HCT116 (cell line): ENCODE data around the gene ADAMTS14. TPM values are rescaled to one million over a fixed set of nuclear protein-coding genes. Genes with fewer than 3 reads are reported as not detected.

Experiments used
- ATAC-seq: fragments of 200-7000 bp; cut with Tn5 transposase; 2 replicates; pipeline ENCODE4 v1.9.1; 2020; ENCODE audit warnings: mild to moderate bottlenecking, moderate library complexity
- BruUV-seq: library from RNA; stranded (reverse); fragments of 400-500 nt; replicated peaks from 2 replicates; lab custom pipeline; 2021; lab: Mats Ljungman, UMichigan
- CTCF ChIA-PET: fragments of 300-600 bp; sonication (Branson Sonifier 250); formaldehyde crosslinking; loops from one replicate; lab custom pipeline; 2021; ENCODE audit warnings: antibody characterized with exemption; lab: Charles Lee
- POLR2A ChIA-PET: fragments of 300-600, 350-600 bp; sonication (Branson Sonifier 250); formaldehyde crosslinking; loops from one replicate; lab custom pipeline; 2021; ENCODE audit warnings: antibody characterized with exemption; lab: Charles Lee
- RAD21 ChIA-PET, 2 experiments: fragments of 300-600 bp; sonication (Branson Sonifier 250); formaldehyde crosslinking; loops; one replicate each; lab custom pipeline; 2023; ENCODE audit warnings: low total read pairs in 2 of 2; ENCODE audit not compliant: uncharacterized antibody in 2 of 2, unreplicated experiment in 2 of 2, low non-redundant PET in 1 of 2; lab: Charles Lee
- DNase-seq: peaks from one replicate; pipeline ENCODE4 v3.0.0-alpha.2; 2010; ENCODE audit warnings: low read depth, low spot score
- H2AFZ ChIP-seq: fragments of 200-600 bp; shearing (Covaris generic), sonication (generic); 2 replicates; pipeline ENCODE4 v1.6.1; 2017; ENCODE audit warnings: low read depth, mixed run types, mixed read lengths, antibody characterized with exemption, low read length; ENCODE audit not compliant: poor library complexity, severe bottlenecking
- H3K27ac ChIP-seq: 2 replicates; pipeline ENCODE4 v1.5.1; 2012; ENCODE audit warnings: low read depth, low read length
- H3K27me3 ChIP-seq: fragments of 200-600 bp; sonication (generic); 2 replicates; pipeline ENCODE4 v1.6.1; 2016; ENCODE audit warnings: mixed run types, low read length, mixed read lengths; ENCODE audit not compliant: insufficient read depth
- H3K36me3 ChIP-seq, 2 experiments: fragments of 200-500 bp in 1 of 2; fragments of 200-600 bp in 1 of 2; sonication (Bioruptor generic) in 1 of 2; sonication (generic) in 1 of 2; 2 replicates each; pipeline versions ENCODE4 v1.5.1 to v1.6.1; 2014 to 2016; ENCODE audit warnings: low read length in 2 of 2, inconsistent platforms in 1 of 2, mixed read lengths in 1 of 2, mixed run types in 1 of 2; ENCODE audit not compliant: insufficient read depth in 2 of 2, control insufficient read depth in 1 of 2
- H3K4me1 ChIP-seq, 2 experiments: fragments of 200-600 bp in 1 of 2; sonication (generic) in 1 of 2; 2 replicates each; pipeline versions ENCODE4 v1.5.1 to v1.6.1; 2012 to 2017; ENCODE audit warnings: low read length in 2 of 2, inconsistent platforms in 1 of 2, mild to moderate bottlenecking in 1 of 2, mixed read lengths in 1 of 2, mixed run types in 1 of 2, moderate library complexity in 1 of 2; ENCODE audit not compliant: insufficient read depth in 2 of 2, control insufficient read depth in 1 of 2
- H3K4me2 ChIP-seq: fragments of 200-600 bp; sonication (generic); 2 replicates; pipeline ENCODE4 v1.6.1; 2017; ENCODE audit warnings: mixed run types, low read length, mixed read lengths
- H3K4me3 ChIP-seq, 2 experiments: fragments of 200-600 bp in 1 of 2; sonication (generic) in 1 of 2; replicated peaks in 1 of 2; 2 replicates each; pipeline ENCODE4 v1.5.1; 2011 to 2016; ENCODE audit warnings: low read length in 2 of 2, control low read depth in 1 of 2, low read depth in 1 of 2, mild to moderate bottlenecking in 1 of 2, mixed read lengths in 1 of 2, mixed run types in 1 of 2
- H3K79me2 ChIP-seq: fragments of 200-600 bp; sonication (generic); 2 replicates; pipeline ENCODE4 v1.6.1; 2017; ENCODE audit warnings: mild to moderate bottlenecking, mixed run types, low read length, moderate library complexity, mixed read lengths; ENCODE audit not compliant: insufficient read depth
- H3K9ac ChIP-seq: fragments of 200-600 bp; sonication (generic); 2 replicates; pipeline ENCODE4 v1.6.1; 2016; ENCODE audit warnings: low read length, mixed read lengths
- H3K9me2 ChIP-seq: fragments of 200-600 bp; sonication (generic), shearing (Covaris generic); 2 replicates; pipeline ENCODE4 v1.6.1; 2017; ENCODE audit warnings: mixed run types, mild to moderate bottlenecking, moderate library complexity; ENCODE audit not compliant: insufficient read depth
- H3K9me3 ChIP-seq, 2 experiments: fragments of 200-500 bp in 1 of 2; fragments of 200-600 bp in 1 of 2; sonication (Bioruptor generic) in 1 of 2; sonication (generic) in 1 of 2; 2 replicates each; pipeline ENCODE4 v1.6.1; 2014 to 2017; ENCODE audit warnings: low read length in 2 of 2, mixed read lengths in 2 of 2, inconsistent platforms in 1 of 2, low read depth in 1 of 2, mild to moderate bottlenecking in 1 of 2, mixed run types in 1 of 2, moderate library complexity in 1 of 2; ENCODE audit not compliant: control insufficient read depth in 1 of 2, insufficient read depth in 1 of 2
- H4K20me1 ChIP-seq: fragments of 200-600 bp; sonication (generic), shearing (Covaris generic); 2 replicates; pipeline ENCODE4 v1.6.1; 2017; ENCODE audit warnings: mixed run types, mild to moderate bottlenecking, moderate library complexity; ENCODE audit not compliant: insufficient read depth
- ATF3 ChIP-seq: IDR thresholded peaks from 2 replicates; pipeline ENCODE4 v1.6.1; 2012
- CBX3 ChIP-seq: IDR thresholded peaks from 2 replicates; pipeline ENCODE4 v1.6.1; 2012; ENCODE audit warnings: low read depth
- CTCF ChIP-seq, 3 experiments: fragments of 200-600 bp in 1 of 3; sonication (generic) in 1 of 3; IDR thresholded peaks in 2 of 3; conservative IDR thresholded peaks in 1 of 3; 2 replicates each; pipeline ENCODE4 v1.5.1; 2012 to 2017; ENCODE audit warnings: low read depth in 2 of 3, low read length in 2 of 3, antibody characterized with exemption in 1 of 3, borderline replicate concordance in 1 of 3, control low read depth in 1 of 3, mild to moderate bottlenecking in 1 of 3, mixed read lengths in 1 of 3, mixed run types in 1 of 3, moderate library complexity in 1 of 3; ENCODE audit not compliant: insufficient read depth in 1 of 3
- ELF1 ChIP-seq: IDR thresholded peaks from 2 replicates; pipeline ENCODE4 v1.6.1; 2012; ENCODE audit warnings: low read depth, borderline replicate concordance
- EZH2 ChIP-seq: fragments of 200-600 bp; sonication (generic); IDR thresholded peaks from 2 replicates; pipeline ENCODE4 v1.6.1; 2017; ENCODE audit warnings: antibody characterized with exemption, mixed run types
- EZH2phosphoT487 ChIP-seq: fragments of 200-600 bp; IDR thresholded peaks from 2 replicates; pipeline ENCODE4 v1.6.1; 2018; ENCODE audit warnings: antibody characterized with exemption, borderline replicate concordance
- FOSL1 ChIP-seq: IDR thresholded peaks from 2 replicates; pipeline ENCODE4 v1.6.1; 2012; ENCODE audit warnings: low read depth
- JUND ChIP-seq: IDR thresholded peaks from 2 replicates; pipeline ENCODE4 v1.6.1; 2012
- MAX ChIP-seq: IDR thresholded peaks from 2 replicates; pipeline ENCODE4 v1.6.1; 2012
- REST ChIP-seq: IDR thresholded peaks from 2 replicates; pipeline ENCODE4 v1.6.1; 2012; ENCODE audit warnings: low read depth
- SP1 ChIP-seq: IDR thresholded peaks from 2 replicates; pipeline ENCODE4 v1.6.1; 2012; ENCODE audit warnings: low read depth
- TCF7L2 ChIP-seq: IDR thresholded peaks from 2 replicates; pipeline ENCODE4 v1.7.0; 2011; ENCODE audit warnings: borderline replicate concordance, inconsistent platforms; ENCODE audit not compliant: insufficient read depth, insufficient read length; ENCODE audit errors: extremely low read depth
- YY1 ChIP-seq: IDR thresholded peaks from 2 replicates; pipeline ENCODE4 v1.6.1; 2011; ENCODE audit warnings: low read length, low read depth, moderate library complexity, mild to moderate bottlenecking; ENCODE audit not compliant: insufficient replicate concordance; ENCODE audit errors: extremely low read depth
- ZBTB33 ChIP-seq: IDR thresholded peaks from 2 replicates; pipeline ENCODE4 v1.6.1; 2011; ENCODE audit warnings: mild to moderate bottlenecking, low read length, moderate library complexity; ENCODE audit not compliant: insufficient replicate concordance; ENCODE audit errors: extremely low read depth
- ZNF274 ChIP-seq: fragments of 200-500 bp; sonication (Bioruptor generic); IDR thresholded peaks from 2 replicates; pipeline ENCODE4 v1.6.1; 2014; ENCODE audit warnings: mild to moderate bottlenecking, low read depth, low read length, inconsistent platforms
- intact Hi-C: fragments of 100-400 bp; cut with micrococcal nuclease; formaldehyde crosslinking; loops from 2 replicates; pipeline ENCODE4 v1.10.0; 2022
- total RNA-seq: library from RNA; stranded (reverse); gene quantifications from one replicate; pipeline ENCODE4 v1.2.1, GENCODE V29; 2021; ENCODE audit not compliant: unreplicated experiment

ADAMTS14 gene
- total RNA-seq, 1 experiment from 2014 or later: 13.2 TPM

- Histone ChIP-seq H3K4me3 (no peak overlapping the region), H3K4me2 (no peak overlapping the region), H3K4me1 (peaks cover 12 to 23% of the 10 kb centered on the region in 2 experiments), H2AFZ (no peak overlapping the region), H3K9ac (no peak overlapping the region), H3K27me3 (no peaks in the 10 kb centered on the region), H3K79me2 (no peaks in the 10 kb centered on the region), H4K20me1 (no peaks in the 10 kb centered on the region), H3K27ac (no peak overlapping the region), H3K9me3 (no peaks in the 10 kb centered on the region), H3K36me3 (no peaks in the 10 kb centered on the region), H3K9me2 (no peaks in the 10 kb centered on the region)
- ChIA-PET POLR2A (no interaction called here), CTCF (no interaction called here), RAD21 (no interaction called here)
- no peak for DNase-seq
- intact Hi-C loops: no loop called here
- no TSS peak for BruUV-seq
- no peak for TF ChIP-seq CBX3
- no peak for TF ChIP-seq JUND
- no peak for TF ChIP-seq ATF3
- no peak for TF ChIP-seq EZH2
- TF ChIP-seq REST: no peak
- no peak for TF ChIP-seq FOSL1
- no peak for TF ChIP-seq ZBTB33
- TF ChIP-seq ELF1: no peak
- TF ChIP-seq YY1: no peak
- TF ChIP-seq TCF7L2: no peak
- TF ChIP-seq CTCF (IDR thresholded peaks at IDR 0.05 in 2 of 3, conservative IDR thresholded peaks at IDR 0.05 in 1 of 3; ENCODE audit: borderline replicate concordance in 1 of 3, insufficient read depth in 1 of 3, low read depth in 2 of 3, low read length in 2 of 3): no peak
- TF ChIP-seq ZNF274: no peak
- no peak for TF ChIP-seq SP1
- TF ChIP-seq MAX: no peak
- no peak for TF ChIP-seq EZH2phosphoT487
- ATAC-seq: no peak
Observed at GRCh38 chr10:70733051-70733450, 60.7 kb downstream of the ADAMTS14 start.
